Inflammatory macrophage treated with lipopolysaccharide for 4 hours (primary cell): ENCODE results near the gene APOB.
A peak's percentile ranks its signal among the peaks of the same experiment; 100 is the strongest.

ENCODE experiments used
- DNase-seq: peaks from one replicate; pipeline ENCODE4 v3.0.0-alpha.2; 2020

APOB gene

DNA sequence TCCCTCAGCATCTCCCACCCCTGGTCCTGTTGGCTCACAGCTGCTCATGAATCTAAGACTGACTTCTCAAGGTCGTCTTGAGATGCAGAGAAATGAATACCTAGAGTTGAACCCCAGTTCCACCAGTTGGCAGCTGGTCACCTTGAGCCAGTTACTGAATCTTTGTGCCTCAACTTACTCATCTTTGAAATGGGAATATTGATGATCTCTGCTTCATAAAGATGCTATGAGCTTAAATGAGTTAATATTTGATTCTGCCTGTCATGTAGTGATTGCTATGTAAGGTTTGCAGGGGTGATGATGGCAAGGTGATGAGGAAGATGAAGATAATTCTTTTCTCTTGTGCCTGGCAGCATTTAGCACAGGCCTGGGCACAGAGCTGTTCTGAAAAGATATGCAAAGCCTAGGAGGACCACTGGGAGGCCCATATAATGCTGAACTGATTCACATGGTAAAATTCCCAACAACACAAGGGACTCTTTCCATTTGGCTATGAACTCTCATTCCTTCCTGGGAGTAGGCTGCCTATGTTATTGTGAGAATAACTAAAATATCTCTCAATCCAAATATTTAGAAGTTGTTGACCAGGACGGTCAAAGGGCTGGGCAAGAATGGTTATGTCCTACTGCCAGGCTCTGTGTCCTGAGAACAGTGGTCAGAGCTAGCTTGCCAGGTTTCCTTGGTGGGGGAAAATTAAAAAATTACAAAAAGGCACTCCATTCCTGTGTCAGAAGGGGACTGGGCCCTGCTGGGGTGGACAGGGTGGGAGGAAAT, 70.9 kb downstream of the APOB start:
- DNase-seq = no peak

DNA sequence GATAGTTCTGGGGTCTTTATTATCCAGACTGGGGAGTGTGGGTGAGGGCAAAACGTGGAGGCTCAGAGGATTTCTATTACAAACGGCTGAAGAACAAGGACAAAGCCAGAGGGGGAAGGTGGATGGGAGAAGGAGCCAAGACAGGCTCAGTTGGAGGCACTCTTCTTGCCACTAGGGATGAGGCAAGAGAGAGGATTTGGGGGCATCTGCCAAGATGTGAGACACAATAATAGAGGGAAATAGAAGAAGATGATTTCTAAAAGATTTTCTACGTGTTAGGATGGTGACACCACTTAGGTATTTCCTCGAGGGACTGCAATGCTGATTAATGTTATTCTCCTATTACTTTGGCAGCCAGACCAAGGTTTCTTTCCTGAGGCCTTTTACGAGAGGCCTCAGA, 71.8 kb downstream of the APOB start:
- no peak for DNase-seq

DNA sequence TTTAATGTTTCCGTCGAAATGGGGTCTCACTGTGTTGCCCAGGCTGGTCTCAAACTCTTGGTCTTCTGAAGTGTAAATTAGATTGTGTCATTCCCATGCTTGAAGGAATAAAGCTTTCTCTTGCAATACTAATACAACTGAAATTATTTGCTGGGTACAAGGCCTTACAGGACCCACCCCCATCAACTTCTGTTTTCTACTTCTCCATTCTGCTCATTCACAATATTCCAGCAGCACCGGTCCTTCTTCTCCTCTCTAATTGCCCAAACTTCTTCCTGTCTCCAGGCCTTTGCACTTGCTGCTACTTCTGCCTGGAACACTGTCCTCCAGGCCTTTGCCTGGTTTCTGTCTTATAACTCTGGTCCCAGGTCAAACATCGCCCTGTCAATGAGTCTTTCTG, 73.8 kb downstream of the APOB start:
- peak; percentile 12 for DNase-seq

GRCh38 chr2:20966061-20966595, 77.7 kb downstream of the APOB start:
- DNase-seq = no peak

- no peak for DNase-seq
Measured at GRCh38 chr2:20965221-20965620, 78.7 kb downstream of the APOB start.

DNA sequence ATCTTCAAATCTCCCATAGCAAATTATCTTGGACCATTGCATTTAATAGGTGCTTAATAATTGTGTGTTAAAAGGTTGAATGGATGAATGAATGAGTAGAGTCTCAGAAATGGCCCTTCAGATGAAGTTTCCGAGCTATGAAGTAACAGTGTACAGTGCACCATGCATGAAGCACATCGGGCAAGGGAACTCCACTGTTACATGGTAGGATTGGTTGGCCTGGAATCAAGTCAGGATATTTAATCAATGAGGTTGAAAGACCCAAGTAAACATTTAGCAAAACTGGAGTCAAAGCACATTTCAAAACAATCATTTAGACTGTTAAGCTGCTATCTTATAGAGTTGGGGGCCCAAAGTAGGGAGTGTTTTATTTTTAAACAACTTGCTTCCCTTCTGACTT, 80.0 kb downstream of the APOB start:
- no peak for DNase-seq

- DNase-seq = peak; percentile 53
Measured at GRCh38 chr2:20962939-20963557, 80.8 kb downstream of the APOB start.

GRCh38 chr2:20961858-20962257, 82.0 kb downstream of the APOB start:
- DNase-seq = no peak

- DNase-seq = no peak
Measured at GRCh38 chr2:20960003-20960402, 83.9 kb downstream of the APOB start.

DNA sequence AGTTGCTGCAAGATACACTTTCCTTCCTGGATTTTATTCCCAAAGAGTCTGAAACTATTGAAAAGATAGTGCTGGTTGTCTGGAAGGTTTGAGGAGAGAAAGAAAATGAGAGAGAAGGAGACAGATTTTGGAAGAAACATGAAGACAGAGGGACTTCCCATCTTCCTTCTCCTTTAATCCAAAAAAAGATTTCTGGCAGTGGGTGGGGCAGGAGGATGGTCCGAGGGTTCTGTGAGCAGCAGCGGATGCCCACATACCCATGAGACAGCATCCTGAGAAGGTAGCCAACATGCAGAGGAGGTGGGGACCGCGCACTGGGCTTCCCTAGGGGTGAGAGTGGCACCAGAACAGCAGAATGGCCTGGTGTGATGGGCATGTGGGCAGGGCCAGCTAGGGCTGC, 84.6 kb downstream of the APOB start:
- no peak for DNase-seq

DNA sequence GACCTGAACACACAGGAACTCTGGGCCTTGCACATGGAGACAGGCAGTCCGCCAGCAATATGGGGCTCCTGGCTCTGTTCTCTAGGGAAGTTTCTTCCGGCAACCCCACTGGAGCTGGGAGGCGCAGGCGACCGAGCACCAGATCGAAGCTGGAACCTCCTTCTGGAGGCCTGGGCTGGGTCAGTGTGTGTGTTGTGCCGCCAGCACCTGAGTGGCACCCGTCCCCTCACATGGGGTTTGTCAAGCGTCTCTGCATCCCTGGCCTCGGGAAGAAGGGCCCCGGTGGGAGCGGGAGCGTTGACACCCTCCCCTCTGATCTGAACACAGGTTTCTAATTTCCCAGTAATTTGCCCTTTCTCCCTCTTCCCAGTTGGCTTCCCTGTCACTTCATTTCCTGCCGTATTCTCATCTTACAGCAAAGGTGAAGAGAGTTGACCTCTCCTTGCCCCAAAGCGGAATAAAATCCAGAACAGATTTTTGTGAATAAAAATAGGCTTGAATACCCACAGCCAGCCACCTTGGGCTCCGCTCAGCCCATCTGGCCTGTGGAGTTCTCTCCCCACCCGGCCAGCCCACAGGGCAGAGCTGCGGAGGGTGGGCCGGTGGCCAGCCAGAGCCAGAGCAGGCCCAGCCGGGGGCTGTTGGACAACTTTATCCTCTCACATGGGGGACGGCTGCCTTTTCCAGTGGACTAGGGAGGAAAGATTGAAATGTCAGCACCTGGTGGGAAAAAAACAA, 85.9 kb downstream of the APOB start:
- no peak for DNase-seq

- no peak for DNase-seq
Measured at GRCh38 chr2:20955277-20956026, 88.4 kb downstream of the APOB start.

DNA sequence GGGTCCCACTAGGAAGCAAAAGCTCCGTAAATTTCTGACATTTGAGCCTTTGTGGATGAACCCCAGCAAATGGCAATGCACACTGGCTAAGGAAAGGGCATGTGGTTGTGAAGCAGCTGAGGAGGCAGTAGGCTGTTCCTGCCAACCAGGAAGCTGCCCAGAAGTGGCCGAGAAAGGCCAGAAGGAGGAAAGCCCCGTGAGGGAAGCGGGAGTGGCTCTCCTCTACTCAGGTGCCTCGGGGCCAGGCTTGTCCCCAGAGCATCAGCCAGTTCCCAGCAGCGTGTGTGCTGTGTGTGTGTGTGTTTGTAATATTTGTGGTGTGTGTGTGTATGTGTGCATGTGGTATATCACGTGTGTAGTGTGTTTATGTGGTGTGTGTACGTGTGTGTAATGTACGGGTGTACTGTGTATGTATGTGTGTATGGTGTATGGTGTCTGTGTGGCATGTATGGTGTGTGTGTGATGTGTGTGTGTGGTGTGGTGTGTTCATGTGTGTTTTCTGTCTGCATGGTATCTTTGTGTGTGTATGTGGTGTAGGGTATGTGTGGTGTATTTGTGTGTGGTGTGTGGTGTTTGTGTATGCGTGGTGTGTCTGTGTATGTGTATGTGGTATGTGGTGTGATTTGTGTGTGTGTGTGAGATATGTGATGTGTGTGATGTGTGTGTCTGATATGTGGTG, 90.6 kb downstream of the APOB start:
- DNase-seq = no peak
